Measurements from ENCODE around the gene CTRB2.

CTRB2 gene

DNA sequence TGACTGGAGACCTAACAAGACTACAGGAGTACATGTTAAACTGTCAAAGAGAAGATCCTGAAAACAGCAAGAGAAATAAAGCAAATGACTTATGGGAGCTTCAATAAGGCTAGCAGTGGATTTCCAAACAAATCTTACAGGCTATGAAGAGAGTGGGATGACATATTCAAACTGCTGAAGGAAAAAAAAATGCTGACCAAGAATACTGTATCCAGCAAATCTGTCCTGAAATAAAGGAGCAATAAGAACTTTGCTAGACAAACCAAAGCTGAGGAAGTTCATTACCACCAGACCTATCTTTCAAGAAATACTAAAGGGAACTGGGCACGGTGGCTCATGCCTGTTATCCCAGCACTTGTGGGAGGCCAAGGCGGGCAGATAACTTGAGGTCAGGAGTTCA is 30.0 kb downstream of the CTRB2 start:
- TF ChIP-seq POLR2AphosphoS5 (IDR thresholded peaks at IDR 0.05; ENCODE audit: low read depth, low read length) (no peak), FOXP2 (optimal IDR thresholded peaks at IDR 0.05; ENCODE audit: borderline replicate concordance, extremely low read depth, extremely low read length, insufficient read depth) (no peak), SIN3A (IDR thresholded peaks at IDR 0.05; ENCODE audit: borderline replicate concordance, insufficient read depth, low read length) (no peak), TAF1 (IDR thresholded peaks at IDR 0.05; ENCODE audit: borderline replicate concordance, insufficient read depth, low read length) (no peak)
- TF ChIP-seq, protein P1, sequence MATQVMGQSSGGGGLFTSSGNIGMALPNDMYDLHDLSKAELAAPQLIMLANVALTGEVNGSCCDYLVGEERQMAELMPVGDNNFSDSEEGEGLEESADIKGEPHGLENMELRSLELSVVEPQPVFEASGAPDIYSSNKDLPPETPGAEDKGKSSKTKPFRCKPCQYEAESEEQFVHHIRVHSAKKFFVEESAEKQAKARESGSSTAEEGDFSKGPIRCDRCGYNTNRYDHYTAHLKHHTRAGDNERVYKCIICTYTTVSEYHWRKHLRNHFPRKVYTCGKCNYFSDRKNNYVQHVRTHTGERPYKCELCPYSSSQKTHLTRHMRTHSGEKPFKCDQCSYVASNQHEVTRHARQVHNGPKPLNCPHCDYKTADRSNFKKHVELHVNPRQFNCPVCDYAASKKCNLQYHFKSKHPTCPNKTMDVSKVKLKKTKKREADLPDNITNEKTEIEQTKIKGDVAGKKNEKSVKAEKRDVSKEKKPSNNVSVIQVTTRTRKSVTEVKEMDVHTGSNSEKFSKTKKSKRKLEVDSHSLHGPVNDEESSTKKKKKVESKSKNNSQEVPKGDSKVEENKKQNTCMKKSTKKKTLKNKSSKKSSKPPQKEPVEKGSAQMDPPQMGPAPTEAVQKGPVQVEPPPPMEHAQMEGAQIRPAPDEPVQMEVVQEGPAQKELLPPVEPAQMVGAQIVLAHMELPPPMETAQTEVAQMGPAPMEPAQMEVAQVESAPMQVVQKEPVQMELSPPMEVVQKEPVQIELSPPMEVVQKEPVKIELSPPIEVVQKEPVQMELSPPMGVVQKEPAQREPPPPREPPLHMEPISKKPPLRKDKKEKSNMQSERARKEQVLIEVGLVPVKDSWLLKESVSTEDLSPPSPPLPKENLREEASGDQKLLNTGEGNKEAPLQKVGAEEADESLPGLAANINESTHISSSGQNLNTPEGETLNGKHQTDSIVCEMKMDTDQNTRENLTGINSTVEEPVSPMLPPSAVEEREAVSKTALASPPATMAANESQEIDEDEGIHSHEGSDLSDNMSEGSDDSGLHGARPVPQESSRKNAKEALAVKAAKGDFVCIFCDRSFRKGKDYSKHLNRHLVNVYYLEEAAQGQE (IDR thresholded peaks at IDR 0.05; ENCODE audit: insufficient read depth in 1 of 2, low read depth in 2 of 2, low read length in 2 of 2) = no peak

DNA sequence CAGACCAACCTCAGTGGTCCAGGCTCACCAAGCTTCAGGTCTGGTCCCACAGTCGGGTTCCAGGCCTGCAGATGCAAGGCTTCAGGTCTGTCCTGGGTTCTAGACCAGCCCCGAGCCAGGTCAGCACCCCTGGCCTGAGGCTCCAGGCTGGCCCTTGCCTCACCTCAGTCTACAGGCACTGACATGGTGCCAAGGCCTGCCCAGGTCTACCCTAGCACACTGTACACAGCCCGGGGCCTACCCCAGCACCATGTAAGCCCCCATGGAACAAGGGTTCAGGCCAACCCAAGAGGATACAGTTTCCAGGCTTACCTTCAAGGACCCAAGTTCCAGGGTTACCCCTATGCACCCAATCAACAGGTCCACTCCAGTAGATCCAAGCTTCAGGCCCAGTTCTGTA is 31.9 kb downstream of the CTRB2 start:
- TF ChIP-seq FOXP2 (optimal IDR thresholded peaks at IDR 0.05; ENCODE audit: borderline replicate concordance, extremely low read depth, extremely low read length, insufficient read depth) (no peak), POLR2AphosphoS5 (IDR thresholded peaks at IDR 0.05; ENCODE audit: low read depth, low read length) (no peak), TAF1 (IDR thresholded peaks at IDR 0.05; ENCODE audit: borderline replicate concordance, insufficient read depth, low read length) (no peak), SIN3A (IDR thresholded peaks at IDR 0.05; ENCODE audit: borderline replicate concordance, insufficient read depth, low read length) (no peak)
- TF ChIP-seq, protein P1 (IDR thresholded peaks at IDR 0.05; ENCODE audit: insufficient read depth in 1 of 2, low read depth in 2 of 2, low read length in 2 of 2) = no peak

DNA sequence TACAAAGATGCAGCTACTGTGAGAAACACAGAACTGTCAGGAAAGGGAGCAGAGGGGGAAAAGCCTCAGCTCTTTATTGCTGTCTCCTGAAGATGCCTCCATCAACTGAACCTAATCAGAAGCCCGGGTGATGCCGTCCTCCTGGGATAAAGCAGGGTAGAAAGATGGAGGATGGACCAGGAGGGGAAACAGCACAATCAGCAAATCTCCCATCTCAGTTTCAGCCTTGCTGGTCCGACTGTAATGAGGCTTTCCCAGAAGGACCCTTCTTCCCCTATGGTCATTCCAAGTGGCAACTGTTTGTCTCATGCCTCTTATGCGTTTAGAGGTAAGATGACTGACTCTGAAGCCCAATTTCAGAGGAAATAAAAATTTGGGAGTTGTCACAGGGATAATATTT is 34.4 kb downstream of the CTRB2 start:
- TF ChIP-seq TAF1 (IDR thresholded peaks at IDR 0.05; ENCODE audit: borderline replicate concordance, insufficient read depth, low read length) (no peak), FOXP2 (optimal IDR thresholded peaks at IDR 0.05; ENCODE audit: borderline replicate concordance, extremely low read depth, extremely low read length, insufficient read depth) (no peak), SIN3A (IDR thresholded peaks at IDR 0.05; ENCODE audit: borderline replicate concordance, insufficient read depth, low read length) (no peak), POLR2AphosphoS5 (IDR thresholded peaks at IDR 0.05; ENCODE audit: low read depth, low read length) (no peak)
- TF ChIP-seq, protein P1 (IDR thresholded peaks at IDR 0.05; ENCODE audit: insufficient read depth in 1 of 2, low read depth in 2 of 2, low read length in 2 of 2) = no peak

DNA sequence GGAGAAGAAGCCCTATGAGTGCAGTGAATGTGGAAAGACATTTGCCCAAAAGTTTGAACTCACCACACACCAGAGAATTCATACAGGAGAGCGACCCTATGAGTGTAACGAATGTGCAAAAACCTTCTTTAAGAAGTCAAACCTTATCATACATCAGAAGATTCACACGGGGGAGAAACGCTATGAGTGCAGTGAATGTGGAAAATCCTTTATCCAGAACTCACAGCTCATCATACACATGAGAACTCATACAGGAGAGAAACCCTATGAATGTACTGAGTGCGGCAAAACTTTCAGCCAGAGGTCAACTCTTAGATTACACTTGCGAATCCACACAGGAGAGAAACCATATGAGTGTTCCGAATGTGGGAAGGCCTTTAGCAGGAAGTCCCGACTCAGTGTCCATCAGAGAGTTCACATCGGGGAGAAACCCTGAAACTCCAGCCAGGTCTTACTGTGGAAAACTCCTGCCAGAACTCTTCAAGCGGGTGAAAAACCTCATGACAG is 37.0 kb downstream of the CTRB2 start:
- TF ChIP-seq, protein P1 (IDR thresholded peaks at IDR 0.05; ENCODE audit: insufficient read depth in 1 of 2, low read depth in 2 of 2, low read length in 2 of 2) = no peak
- TF ChIP-seq SIN3A (IDR thresholded peaks at IDR 0.05; ENCODE audit: borderline replicate concordance, insufficient read depth, low read length) = no peak
- no peak for TF ChIP-seq TAF1 (IDR thresholded peaks at IDR 0.05; ENCODE audit: borderline replicate concordance, insufficient read depth, low read length)
- no peak for TF ChIP-seq FOXP2 (optimal IDR thresholded peaks at IDR 0.05; ENCODE audit: borderline replicate concordance, extremely low read depth, extremely low read length, insufficient read depth)
- no peak for TF ChIP-seq POLR2AphosphoS5 (IDR thresholded peaks at IDR 0.05; ENCODE audit: low read depth, low read length)

DNA sequence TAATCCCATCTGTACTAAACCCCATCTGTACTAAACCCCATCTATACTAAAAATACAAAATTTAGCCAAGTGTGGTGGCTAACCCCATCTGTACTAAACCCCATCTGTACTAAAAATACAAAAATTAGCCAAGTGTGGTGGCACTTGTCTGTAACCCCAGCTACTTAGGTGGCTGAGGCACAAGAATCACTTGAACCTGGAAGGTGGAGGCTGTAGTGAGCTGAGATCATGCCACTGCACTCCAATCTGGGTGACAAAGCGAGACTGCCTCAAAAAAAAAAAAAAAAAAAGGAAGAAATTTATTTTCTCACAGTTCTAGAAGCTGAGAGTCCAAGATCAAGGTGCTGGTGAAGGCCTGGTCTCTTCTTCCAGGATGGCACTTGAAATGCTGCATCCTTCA is 46.6 kb downstream of the CTRB2 start:
- TF ChIP-seq TAF1 (IDR thresholded peaks at IDR 0.05; ENCODE audit: borderline replicate concordance, insufficient read depth, low read length) (no peak), FOXP2 (optimal IDR thresholded peaks at IDR 0.05; ENCODE audit: borderline replicate concordance, extremely low read depth, extremely low read length, insufficient read depth) (no peak), POLR2AphosphoS5 (IDR thresholded peaks at IDR 0.05; ENCODE audit: low read depth, low read length) (no peak), SIN3A (IDR thresholded peaks at IDR 0.05; ENCODE audit: borderline replicate concordance, insufficient read depth, low read length) (no peak)
- TF ChIP-seq, protein P1 (IDR thresholded peaks at IDR 0.05; ENCODE audit: insufficient read depth in 1 of 2, low read depth in 2 of 2, low read length in 2 of 2) = no peak

Measured in PFSK-1 (cell line).